DOHH2 (cell line): ENCODE data around the gene NDUFS7.

ENCODE experiments used
- EZH2phosphoT487 ChIP-seq: fragments of 200-600 bp; sonication (generic); IDR thresholded peaks from 2 replicates; pipeline ENCODE4 v1.6.1; 2017; ENCODE audit warnings: borderline replicate concordance, mild to moderate bottlenecking, antibody characterized with exemption, low read length, moderate library complexity, mixed read lengths
- TF ChIP-seq, protein P1 (sequence below): fragments of 200-600 bp; sonication (generic); IDR thresholded peaks from one replicate; pipeline ENCODE4 v1.5.1; 2014; ENCODE audit warnings: antibody characterized with exemption, mild to moderate bottlenecking, low read depth, low read length; ENCODE audit not compliant: poor library complexity, severe bottlenecking

DNA sequence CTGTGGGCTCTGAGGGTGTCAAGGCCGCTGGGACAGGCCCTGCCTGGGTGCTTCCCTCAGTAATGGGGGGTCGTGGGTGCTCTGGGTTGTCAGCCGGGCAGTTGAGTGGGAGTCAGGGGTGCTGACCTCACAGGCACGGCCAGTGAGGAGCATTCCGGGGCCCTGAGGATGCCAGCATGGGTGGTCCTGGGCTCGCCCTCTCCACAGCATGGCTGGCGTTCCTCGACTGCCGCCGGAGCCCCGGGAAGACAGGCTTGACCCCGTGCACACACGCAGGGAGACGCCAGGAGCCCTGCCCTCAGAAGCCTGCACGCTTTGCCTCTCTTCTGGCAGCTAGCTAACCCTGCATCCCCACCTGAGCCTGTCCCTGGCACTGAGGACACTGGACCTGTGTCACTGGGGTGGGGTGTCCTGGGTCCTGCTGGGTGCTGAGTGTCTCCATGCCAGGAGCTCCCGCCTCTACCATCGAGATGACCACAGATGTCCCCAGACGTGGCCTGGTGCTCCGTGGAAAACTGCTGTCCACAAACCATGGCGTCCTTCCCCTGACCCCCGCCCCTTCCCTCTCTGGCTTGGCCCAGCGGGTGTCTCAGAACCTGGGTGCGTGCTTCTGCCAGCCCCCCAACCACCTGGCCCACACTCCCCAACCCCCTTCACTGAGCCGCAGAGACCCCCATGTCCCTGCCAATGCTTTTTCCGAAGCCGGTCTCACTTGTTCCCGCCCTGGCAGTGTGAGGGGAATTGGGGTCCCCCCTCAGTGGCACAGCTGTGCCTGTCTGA lies 4.4 kb upstream of the NDUFS7 start:
- TF ChIP-seq, protein P1, sequence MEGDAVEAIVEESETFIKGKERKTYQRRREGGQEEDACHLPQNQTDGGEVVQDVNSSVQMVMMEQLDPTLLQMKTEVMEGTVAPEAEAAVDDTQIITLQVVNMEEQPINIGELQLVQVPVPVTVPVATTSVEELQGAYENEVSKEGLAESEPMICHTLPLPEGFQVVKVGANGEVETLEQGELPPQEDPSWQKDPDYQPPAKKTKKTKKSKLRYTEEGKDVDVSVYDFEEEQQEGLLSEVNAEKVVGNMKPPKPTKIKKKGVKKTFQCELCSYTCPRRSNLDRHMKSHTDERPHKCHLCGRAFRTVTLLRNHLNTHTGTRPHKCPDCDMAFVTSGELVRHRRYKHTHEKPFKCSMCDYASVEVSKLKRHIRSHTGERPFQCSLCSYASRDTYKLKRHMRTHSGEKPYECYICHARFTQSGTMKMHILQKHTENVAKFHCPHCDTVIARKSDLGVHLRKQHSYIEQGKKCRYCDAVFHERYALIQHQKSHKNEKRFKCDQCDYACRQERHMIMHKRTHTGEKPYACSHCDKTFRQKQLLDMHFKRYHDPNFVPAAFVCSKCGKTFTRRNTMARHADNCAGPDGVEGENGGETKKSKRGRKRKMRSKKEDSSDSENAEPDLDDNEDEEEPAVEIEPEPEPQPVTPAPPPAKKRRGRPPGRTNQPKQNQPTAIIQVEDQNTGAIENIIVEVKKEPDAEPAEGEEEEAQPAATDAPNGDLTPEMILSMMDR: no peak
- TF ChIP-seq EZH2phosphoT487: no peak
